OCI-LY1 (cell line): ENCODE data around the gene KRTAP5-4.

Experiments
- EZH2 ChIP-seq: fragments of 200-600 bp; sonication (generic), shearing (Covaris generic); IDR thresholded peaks from 2 replicates; pipeline ENCODE4 v1.8.0; 2017; ENCODE audit warnings: borderline replicate concordance, mixed run types, mild to moderate bottlenecking, antibody characterized with exemption, low read length, moderate library complexity, mixed read lengths
- TF ChIP-seq, protein P1 (sequence below): fragments of 200-600 bp; sonication (generic), shearing (Covaris generic); IDR thresholded peaks from 2 replicates; pipeline ENCODE4 v1.5.1; 2017; ENCODE audit warnings: mild to moderate bottlenecking, antibody characterized with exemption, low read length, moderate library complexity, mixed read lengths

DNA sequence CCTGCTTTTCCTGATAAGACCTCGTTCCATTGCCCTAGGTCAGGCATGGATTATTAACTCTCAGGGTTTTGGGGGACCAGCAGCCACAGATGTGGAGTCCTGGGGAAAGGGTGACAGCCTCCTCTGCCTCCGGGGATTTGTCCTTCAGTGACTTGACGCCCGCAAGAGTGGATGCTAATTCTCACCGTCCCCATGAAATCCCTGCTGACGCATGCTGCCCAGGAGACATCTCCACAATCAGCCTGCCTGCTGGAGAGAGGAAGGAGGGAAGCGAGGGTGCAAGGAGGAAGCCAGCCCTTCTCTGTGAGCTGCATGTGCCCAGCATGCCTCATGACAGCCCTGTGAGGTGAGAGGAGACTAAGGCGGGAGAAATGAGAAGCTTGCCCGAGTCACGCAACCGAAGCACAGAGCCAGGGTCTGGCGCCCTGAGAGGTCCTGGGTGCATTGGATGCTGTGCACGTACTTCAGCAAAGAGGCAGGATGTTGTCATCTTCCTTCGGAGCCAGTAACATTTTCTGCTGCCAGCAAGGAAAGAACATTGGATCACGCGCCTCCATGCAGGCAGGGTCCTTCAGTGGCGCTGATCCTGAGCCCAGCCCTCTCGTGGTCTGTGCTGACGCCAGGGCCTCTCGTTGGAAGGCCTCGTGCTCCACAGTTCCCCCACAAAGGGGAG is 47.7 kb upstream of the KRTAP5-4 start:
- no peak for TF ChIP-seq EZH2
- TF ChIP-seq, protein P1, sequence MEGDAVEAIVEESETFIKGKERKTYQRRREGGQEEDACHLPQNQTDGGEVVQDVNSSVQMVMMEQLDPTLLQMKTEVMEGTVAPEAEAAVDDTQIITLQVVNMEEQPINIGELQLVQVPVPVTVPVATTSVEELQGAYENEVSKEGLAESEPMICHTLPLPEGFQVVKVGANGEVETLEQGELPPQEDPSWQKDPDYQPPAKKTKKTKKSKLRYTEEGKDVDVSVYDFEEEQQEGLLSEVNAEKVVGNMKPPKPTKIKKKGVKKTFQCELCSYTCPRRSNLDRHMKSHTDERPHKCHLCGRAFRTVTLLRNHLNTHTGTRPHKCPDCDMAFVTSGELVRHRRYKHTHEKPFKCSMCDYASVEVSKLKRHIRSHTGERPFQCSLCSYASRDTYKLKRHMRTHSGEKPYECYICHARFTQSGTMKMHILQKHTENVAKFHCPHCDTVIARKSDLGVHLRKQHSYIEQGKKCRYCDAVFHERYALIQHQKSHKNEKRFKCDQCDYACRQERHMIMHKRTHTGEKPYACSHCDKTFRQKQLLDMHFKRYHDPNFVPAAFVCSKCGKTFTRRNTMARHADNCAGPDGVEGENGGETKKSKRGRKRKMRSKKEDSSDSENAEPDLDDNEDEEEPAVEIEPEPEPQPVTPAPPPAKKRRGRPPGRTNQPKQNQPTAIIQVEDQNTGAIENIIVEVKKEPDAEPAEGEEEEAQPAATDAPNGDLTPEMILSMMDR = no peak
